Rectal smooth muscle tissue (tissue), 1 donor: ENCODE data around the gene ERG.

Experiments
- H3K27ac ChIP-seq: one replicate; pipeline ENCODE4 v1.7.0; 2013; ENCODE audit warnings: low read depth, low read length, inconsistent platforms
- H3K27me3 ChIP-seq: one replicate; pipeline ENCODE4 v1.7.0; 2013; ENCODE audit warnings: low read length; ENCODE audit not compliant: control insufficient read depth, insufficient read depth
- H3K36me3 ChIP-seq: one replicate; pipeline ENCODE4 v1.7.0; 2013; ENCODE audit warnings: low read length; ENCODE audit not compliant: control insufficient read depth, insufficient read depth
- H3K4me1 ChIP-seq: one replicate; pipeline ENCODE4 v1.7.0; 2013; ENCODE audit warnings: low read length; ENCODE audit not compliant: control insufficient read depth, insufficient read depth
- H3K4me3 ChIP-seq: one replicate; pipeline ENCODE4 v1.7.0; 2013; ENCODE audit warnings: low read length
- H3K9ac ChIP-seq: one replicate; pipeline ENCODE4 v1.7.0; 2013; ENCODE audit warnings: low read length

ERG gene

DNA sequence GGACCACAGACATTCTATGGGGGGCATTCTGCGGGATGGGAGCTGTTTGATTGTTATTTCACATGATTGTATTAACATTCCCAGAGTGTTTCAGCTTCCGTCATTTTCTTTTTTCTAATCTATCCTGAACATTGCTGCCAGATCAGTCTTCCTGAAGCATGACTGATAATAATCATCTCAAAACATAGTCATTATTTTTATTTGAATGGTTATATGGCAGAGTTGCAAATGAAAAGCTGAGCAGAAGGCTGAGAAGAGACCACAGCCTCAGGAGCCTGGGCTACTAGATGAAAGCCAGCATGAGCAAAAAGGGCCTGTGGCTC, 109.0 kb downstream of the ERG start:
- no peaks in the 10 kb centered on the region for H3K27me3 ChIP-seq
- H3K9ac ChIP-seq: no peak overlapping the region
- H3K4me1 ChIP-seq: no peaks in the 10 kb centered on the region
- H3K27ac ChIP-seq: no peak overlapping the region
- H3K36me3 ChIP-seq: no peaks in the 10 kb centered on the region
- no peak overlapping the region for H3K4me3 ChIP-seq

- H3K27ac ChIP-seq: no peak overlapping the region
- no peaks in the 10 kb centered on the region for H3K36me3 ChIP-seq
- H3K4me1 ChIP-seq: no peaks in the 10 kb centered on the region
- no peak overlapping the region for H3K4me3 ChIP-seq
- no peak overlapping the region for H3K9ac ChIP-seq
- no peaks in the 10 kb centered on the region for H3K27me3 ChIP-seq
Observed at GRCh38 chr21:38388647-38389353, 109.5 kb downstream of the ERG start.

- Histone ChIP-seq H3K4me1 (no peaks in the 10 kb centered on the region), H3K4me3 (no peak overlapping the region), H3K9ac (no peak overlapping the region), H3K27me3 (no peaks in the 10 kb centered on the region), H3K36me3 (no peaks in the 10 kb centered on the region), H3K27ac (no peak overlapping the region)
Observed at GRCh38 chr21:38388203-38388602, 110.1 kb downstream of the ERG start.

DNA sequence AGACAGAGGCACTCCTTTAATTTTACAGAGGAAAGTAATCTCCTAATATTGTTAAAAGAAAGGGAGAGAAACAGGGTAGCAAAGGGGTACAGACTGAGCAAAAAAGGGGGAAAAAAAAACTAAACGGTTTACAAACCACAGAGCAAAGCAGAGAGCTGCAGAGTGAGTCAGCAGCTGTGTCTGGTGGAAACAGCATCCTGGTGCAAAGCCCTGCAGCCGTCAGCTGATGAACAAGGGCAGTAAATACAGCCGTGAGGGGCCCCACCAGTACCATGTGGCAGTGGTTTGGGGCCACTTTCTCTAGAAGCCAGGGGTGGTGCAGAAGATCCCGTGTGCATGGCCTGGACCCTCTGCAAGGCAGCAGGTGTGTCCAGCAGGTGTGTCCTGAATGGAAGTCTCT, 111.3 kb downstream of the ERG start:
- no peaks in the 10 kb centered on the region for H3K27me3 ChIP-seq
- no peaks in the 10 kb centered on the region for H3K4me1 ChIP-seq
- no peak overlapping the region for H3K4me3 ChIP-seq
- no peak overlapping the region for H3K9ac ChIP-seq
- H3K36me3 ChIP-seq: no peaks in the 10 kb centered on the region
- no peak overlapping the region for H3K27ac ChIP-seq

GRCh38 chr21:38385427-38386175, 112.7 kb downstream of the ERG start:
- H3K4me3 ChIP-seq: no peak overlapping the region
- no peaks in the 10 kb centered on the region for H3K27me3 ChIP-seq
- H3K27ac ChIP-seq: no peak overlapping the region
- no peak overlapping the region for H3K9ac ChIP-seq
- H3K36me3 ChIP-seq: no peaks in the 10 kb centered on the region
- H3K4me1 ChIP-seq: no peaks in the 10 kb centered on the region

- Histone ChIP-seq H3K9ac (no peak overlapping the region), H3K27me3 (no peaks in the 10 kb centered on the region), H3K4me1 (no peaks in the 10 kb centered on the region), H3K36me3 (no peaks in the 10 kb centered on the region), H3K4me3 (no peak overlapping the region), H3K27ac (no peak overlapping the region)
Observed at GRCh38 chr21:38384675-38385426, 113.4 kb downstream of the ERG start.

GRCh38 chr21:38384238-38384560, 114.1 kb downstream of the ERG start:
- no peaks in the 10 kb centered on the region for H3K36me3 ChIP-seq
- H3K4me1 ChIP-seq: no peaks in the 10 kb centered on the region
- H3K9ac ChIP-seq: no peak overlapping the region
- no peak overlapping the region for H3K4me3 ChIP-seq
- H3K27me3 ChIP-seq: no peaks in the 10 kb centered on the region
- no peak overlapping the region for H3K27ac ChIP-seq

GRCh38 chr21:38383411-38384237, 114.7 kb downstream of the ERG start:
- Histone ChIP-seq H3K4me3 (no peak overlapping the region), H3K9ac (no peak overlapping the region), H3K36me3 (no peaks in the 10 kb centered on the region), H3K27me3 (no peaks in the 10 kb centered on the region), H3K4me1 (no peaks in the 10 kb centered on the region), H3K27ac (no peak overlapping the region)

- H3K4me3 ChIP-seq: no peak overlapping the region
- no peaks in the 10 kb centered on the region for H3K4me1 ChIP-seq
- H3K36me3 ChIP-seq: no peaks in the 10 kb centered on the region
- no peak overlapping the region for H3K9ac ChIP-seq
- no peak overlapping the region for H3K27ac ChIP-seq
- H3K27me3 ChIP-seq: no peaks in the 10 kb centered on the region
Observed at GRCh38 chr21:38380481-38381137, 117.7 kb downstream of the ERG start.

DNA sequence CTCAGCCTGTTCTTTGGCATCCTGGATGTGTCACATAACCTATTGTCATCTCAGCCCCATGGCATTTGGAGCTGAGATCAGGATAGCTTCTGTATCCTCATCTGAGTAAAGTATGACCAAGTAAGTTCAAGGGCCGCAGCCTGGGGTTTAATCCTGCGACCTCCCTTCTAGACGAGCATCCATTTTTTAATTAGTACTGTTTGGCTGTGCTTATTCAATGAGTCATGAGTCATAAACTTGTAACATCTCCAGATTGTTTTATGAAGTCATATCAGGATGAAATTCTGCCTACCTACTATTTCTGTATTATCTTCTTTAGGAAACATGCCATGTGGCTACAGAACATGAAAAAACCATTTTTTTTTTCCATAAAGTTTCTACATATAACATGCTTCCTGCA, 119.1 kb downstream of the ERG start:
- Histone ChIP-seq H3K4me1 (no peaks in the 10 kb centered on the region), H3K27me3 (no peaks in the 10 kb centered on the region), H3K4me3 (no peak overlapping the region), H3K36me3 (no peaks in the 10 kb centered on the region), H3K9ac (no peak overlapping the region), H3K27ac (no peak overlapping the region)

DNA sequence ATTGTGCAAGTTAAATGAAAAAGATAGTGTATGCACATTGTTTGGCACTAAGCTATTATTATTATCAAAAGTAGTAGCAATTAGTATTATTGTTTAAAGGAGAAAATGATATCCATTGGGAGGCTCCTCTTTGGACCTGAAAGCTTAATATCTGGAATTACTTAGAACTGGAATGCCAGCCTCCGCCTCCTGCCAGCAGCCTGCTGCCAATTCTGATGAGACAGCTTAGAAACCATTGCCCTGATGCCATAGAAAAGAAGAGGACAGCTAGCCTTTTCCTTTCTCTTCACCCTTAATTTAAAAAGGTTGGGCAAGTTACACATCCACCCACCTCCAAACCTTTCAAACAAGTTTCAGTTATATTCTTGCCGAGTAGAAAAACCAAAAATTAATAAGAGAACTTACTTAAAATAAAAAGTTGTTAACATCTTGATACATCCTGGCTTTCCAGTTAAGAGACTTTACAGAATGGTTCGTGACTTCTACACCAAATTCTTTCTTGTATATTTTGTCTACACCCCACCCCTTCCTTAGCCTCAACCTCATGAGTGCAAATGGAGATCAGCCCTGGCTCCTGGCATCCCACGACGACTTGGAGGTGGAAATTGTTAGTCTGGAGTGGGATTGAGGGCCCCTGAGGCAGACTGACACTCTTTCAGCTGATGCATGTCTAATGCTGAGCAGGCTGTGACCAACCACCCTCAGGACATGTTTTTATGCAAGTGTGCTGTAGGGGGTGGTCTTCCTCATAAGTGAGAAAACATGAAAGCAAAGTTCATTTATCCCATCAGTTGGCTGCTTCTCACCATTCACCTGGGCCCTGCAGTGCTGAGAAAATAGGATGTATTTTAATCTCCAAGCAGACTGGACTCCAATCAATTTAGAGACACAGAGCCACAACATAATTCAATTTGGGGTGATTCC, 120.8 kb downstream of the ERG start:
- Histone ChIP-seq H3K27ac (no peak overlapping the region), H3K4me3 (no peak overlapping the region), H3K4me1 (no peaks in the 10 kb centered on the region), H3K27me3 (no peaks in the 10 kb centered on the region), H3K36me3 (no peaks in the 10 kb centered on the region), H3K9ac (no peak overlapping the region)
